D721Med (cell line): Measurements from ENCODE around the gene ELMO2.

Experiments
- DNase-seq: peaks from one replicate; pipeline ENCODE4 v3.0.0; 2011; ENCODE audit warnings: low spot score; ENCODE audit not compliant: insufficient read length
- FAIRE-seq: peaks from 2 replicates; lab custom pipeline; 2011; peaks lifted over from hg19 to GRCh38; lab: Jason Lieb, UNC
- CTCF ChIP-seq: IDR thresholded peaks from 2 replicates; pipeline ENCODE4 v1.5.1; 2012; ENCODE audit warnings: mild to moderate bottlenecking, control low read depth; ENCODE audit not compliant: insufficient read depth; ENCODE audit errors: missing control alignments

The ELMO2 gene

GRCh38 chr20:46346770-46347169 lies 59.6 kb downstream of the ELMO2 start:
- FAIRE-seq (no peak), DNase-seq (no peak)
- TF ChIP-seq CTCF = no peak

GRCh38 chr20:46344488-46345162 lies 61.8 kb downstream of the ELMO2 start:
- DNase-seq (no peak), FAIRE-seq (no peak)
- no peak for TF ChIP-seq CTCF

GRCh38 chr20:46343975-46344357 lies 62.4 kb downstream of the ELMO2 start:
- DNase-seq (no peak), FAIRE-seq (no peak)
- TF ChIP-seq CTCF = no peak

- DNase-seq (no peak), FAIRE-seq (no peak)
- no peak for TF ChIP-seq CTCF
Measured at GRCh38 chr20:46343348-46343974, 63.0 kb downstream of the ELMO2 start.

GRCh38 chr20:46342451-46343347 lies 63.7 kb downstream of the ELMO2 start:
- no peak for TF ChIP-seq CTCF
- no peak for DNase-seq

GRCh38 chr20:46342010-46342378 lies 64.4 kb downstream of the ELMO2 start:
- no peak for TF ChIP-seq CTCF
- DNase-seq (no peak), FAIRE-seq (no peak)

More at GRCh38 chr20:46342451-46343347, 63.7 kb downstream of the ELMO2 start:
- FAIRE-seq = no peak
